Activated CD8-positive, alpha-beta T cell treated with anti-CD3 and anti-CD28 coated beads for 36 hours (primary cell): ENCODE measurements around the gene THPO. TPM values are rescaled to one million over a fixed set of nuclear protein-coding genes. Genes with fewer than 3 reads are reported as not detected.
A peak's percentile ranks its signal among the peaks of the same experiment; 100 is the strongest.
"Not testable (repeated sequence)": the region's sequence is repeated elsewhere in the genome, so short reads cannot be mapped to it uniquely, and the experiment has no call there.

Experiments
- ATAC-seq: fragments of 200-7000 bp; cut with Tn5 transposase; one replicate; pipeline ENCODE4 v1.10.0; 2021; ENCODE audit warnings: mild to moderate bottlenecking, moderate library complexity
- CTCF ChIA-PET: fragments of 350-600 bp; sonication (Branson Sonifier 250); formaldehyde crosslinking; loops from one replicate; lab custom pipeline; 2021; ENCODE audit warnings: antibody characterized with exemption; lab: Charles Lee
- POLR2A ChIA-PET: fragments of 350-600 bp; sonication (Branson Sonifier 250); formaldehyde crosslinking; loops from one replicate; lab custom pipeline; 2021; ENCODE audit warnings: antibody characterized with exemption; lab: Charles Lee
- DNase-seq: peaks from one replicate; pipeline ENCODE4 v3.0.0-alpha.2; 2020
- H3K27ac Mint-ChIP-seq: one replicate; pipeline ENCODE4 v1.8.0; 2021; ENCODE audit warnings: mild to moderate bottlenecking, mixed read lengths
- H3K27me3 Mint-ChIP-seq: one replicate; pipeline ENCODE4 v1.8.0; 2021; ENCODE audit warnings: mixed read lengths
- H3K36me3 Mint-ChIP-seq: one replicate; pipeline ENCODE4 v1.8.0; 2021; ENCODE audit warnings: low read depth, mixed read lengths
- H3K4me1 Mint-ChIP-seq: one replicate; pipeline ENCODE4 v1.8.0; 2021; ENCODE audit warnings: low read depth, mixed read lengths
- H3K4me3 Mint-ChIP-seq: one replicate; pipeline ENCODE4 v1.8.0; 2021; ENCODE audit warnings: mild to moderate bottlenecking, moderate library complexity, mixed read lengths
- H3K9me3 Mint-ChIP-seq: one replicate; pipeline ENCODE4 v1.8.0; 2021; ENCODE audit warnings: mixed read lengths
- intact Hi-C: fragments of 100-400 bp; cut with micrococcal nuclease; formaldehyde crosslinking; loops from one replicate; pipeline ENCODE4 v1.10.0; 2022
- total RNA-seq, 2 experiments: library from RNA; stranded (reverse); gene quantifications; one replicate each; pipeline ENCODE4 v1.2.3, GENCODE V29; 2021
- TF ChIP-seq, protein P1 (sequence below): fragments of 200-600 bp; IDR thresholded peaks from one replicate; pipeline ENCODE4 v1.8.0; 2022; ENCODE audit warnings: antibody characterized with exemption, mild to moderate bottlenecking

The THPO gene
- total RNA-seq, 2 experiments from 2014 or later = not detected

DNA sequence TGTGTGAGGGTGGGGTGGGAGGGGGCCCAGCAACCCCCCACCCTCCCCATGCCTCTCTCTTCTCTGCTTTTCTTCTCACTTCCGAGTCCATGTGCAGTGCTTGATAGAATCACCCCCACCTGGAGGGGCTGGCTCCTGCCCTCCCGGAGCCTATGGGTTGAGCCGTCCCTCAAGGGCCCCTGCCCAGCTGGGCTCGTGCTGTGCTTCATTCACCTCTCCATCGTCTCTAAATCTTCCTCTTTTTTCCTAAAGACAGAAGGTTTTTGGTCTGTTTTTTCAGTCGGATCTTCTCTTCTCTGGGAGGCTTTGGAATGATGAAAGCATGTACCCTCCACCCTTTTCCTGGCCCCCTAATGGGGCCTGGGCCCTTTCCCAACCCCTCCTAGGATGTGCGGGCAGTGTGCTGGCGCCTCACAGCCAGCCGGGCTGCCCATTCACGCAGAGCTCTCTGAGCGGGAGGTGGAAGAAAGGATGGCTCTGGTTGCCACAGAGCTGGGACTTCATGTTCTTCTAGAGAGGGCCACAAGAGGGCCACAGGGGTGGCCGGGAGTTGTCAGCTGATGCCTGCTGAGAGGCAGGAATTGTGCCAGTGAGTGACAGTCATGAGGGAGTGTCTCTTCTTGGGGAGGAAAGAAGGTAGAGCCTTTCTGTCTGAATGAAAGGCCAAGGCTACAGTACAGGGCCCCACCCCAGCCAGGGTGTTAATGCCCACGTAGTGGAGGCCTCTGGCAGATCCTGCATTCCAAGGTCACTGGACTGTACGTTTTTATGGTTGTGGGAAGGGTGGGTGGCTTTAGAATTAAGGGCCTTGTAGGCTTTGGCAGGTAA is 32.5 kb downstream of the THPO start:
- Mint-ChIP-seq H3K9me3 (no peaks in the 10 kb centered on the region), H3K27me3 (no peaks in the 10 kb centered on the region), H3K4me3 (no peak overlapping the region), H3K36me3 (no peaks in the 10 kb centered on the region), H3K27ac (no peak overlapping the region), H3K4me1 (peaks cover 3% of the 10 kb centered on the region)
- intact Hi-C loops = no loop called here
- TF ChIP-seq, protein P1, sequence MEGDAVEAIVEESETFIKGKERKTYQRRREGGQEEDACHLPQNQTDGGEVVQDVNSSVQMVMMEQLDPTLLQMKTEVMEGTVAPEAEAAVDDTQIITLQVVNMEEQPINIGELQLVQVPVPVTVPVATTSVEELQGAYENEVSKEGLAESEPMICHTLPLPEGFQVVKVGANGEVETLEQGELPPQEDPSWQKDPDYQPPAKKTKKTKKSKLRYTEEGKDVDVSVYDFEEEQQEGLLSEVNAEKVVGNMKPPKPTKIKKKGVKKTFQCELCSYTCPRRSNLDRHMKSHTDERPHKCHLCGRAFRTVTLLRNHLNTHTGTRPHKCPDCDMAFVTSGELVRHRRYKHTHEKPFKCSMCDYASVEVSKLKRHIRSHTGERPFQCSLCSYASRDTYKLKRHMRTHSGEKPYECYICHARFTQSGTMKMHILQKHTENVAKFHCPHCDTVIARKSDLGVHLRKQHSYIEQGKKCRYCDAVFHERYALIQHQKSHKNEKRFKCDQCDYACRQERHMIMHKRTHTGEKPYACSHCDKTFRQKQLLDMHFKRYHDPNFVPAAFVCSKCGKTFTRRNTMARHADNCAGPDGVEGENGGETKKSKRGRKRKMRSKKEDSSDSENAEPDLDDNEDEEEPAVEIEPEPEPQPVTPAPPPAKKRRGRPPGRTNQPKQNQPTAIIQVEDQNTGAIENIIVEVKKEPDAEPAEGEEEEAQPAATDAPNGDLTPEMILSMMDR = no peak
- ChIA-PET POLR2A (interaction anchor here (0.9 to 1.7 kb wide), 3 partner anchors 8 to 20 kb away, joined by 3 to 10 read pairs (median 5); partner anchors contain the start of genes CLCN2, FAM131A and POLR2H), CTCF (interaction anchor here (1.1 to 3.4 kb wide), 2 partner anchors 9 to 40 kb away, joined by 3 to 16 read pairs; no protein-coding TSS in a partner anchor)
- ATAC-seq (peak; percentile 55), DNase-seq (no peak)

DNA sequence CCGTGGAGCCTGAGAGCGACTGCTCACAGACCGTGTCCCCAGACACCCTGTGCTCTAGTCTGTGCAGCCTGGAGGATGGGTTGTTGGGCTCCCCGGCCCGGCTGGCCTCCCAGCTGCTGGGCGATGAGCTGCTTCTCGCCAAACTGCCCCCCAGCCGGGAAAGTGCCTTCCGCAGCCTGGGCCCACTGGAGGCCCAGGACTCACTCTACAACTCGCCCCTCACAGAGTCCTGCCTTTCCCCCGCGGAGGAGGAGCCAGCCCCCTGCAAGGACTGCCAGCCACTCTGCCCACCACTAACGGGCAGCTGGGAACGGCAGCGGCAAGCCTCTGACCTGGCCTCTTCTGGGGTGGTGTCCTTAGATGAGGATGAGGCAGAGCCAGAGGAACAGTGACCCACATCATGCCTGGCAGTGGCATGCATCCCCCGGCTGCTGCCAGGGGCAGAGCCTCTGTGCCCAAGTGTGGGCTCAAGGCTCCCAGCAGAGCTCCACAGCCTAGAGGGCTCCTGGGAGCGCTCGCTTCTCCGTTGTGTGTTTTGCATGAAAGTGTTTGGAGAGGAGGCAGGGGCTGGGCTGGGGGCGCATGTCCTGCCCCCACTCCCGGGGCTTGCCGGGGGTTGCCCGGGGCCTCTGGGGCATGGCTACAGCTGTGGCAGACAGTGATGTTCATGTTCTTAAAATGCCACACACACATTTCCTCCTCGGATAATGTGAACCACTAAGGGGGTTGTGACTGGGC is 33.3 kb downstream of the THPO start:
- ChIA-PET POLR2A (interaction anchor here (1.7 kb wide), 1 partner anchor 8 kb away, joined by 10 read pairs; the partner anchor contains the start of gene FAM131A), CTCF (interaction anchor here (1.1 to 3.4 kb wide), 2 partner anchors 10 to 39 kb away, joined by 3 to 16 read pairs; no protein-coding TSS in a partner anchor)
- Mint-ChIP-seq H3K27ac (no peak overlapping the region), H3K4me1 (peaks cover 4% of the 10 kb centered on the region), H3K9me3 (no peaks in the 10 kb centered on the region), H3K36me3 (no peaks in the 10 kb centered on the region), H3K4me3 (no peak overlapping the region), H3K27me3 (no peaks in the 10 kb centered on the region)
- DNase-seq (no peak), ATAC-seq (no peak)
- intact Hi-C loops = no loop called here
- TF ChIP-seq, protein P1 = no peak

GRCh38 chr3:184343200-184343876 is 34.7 kb downstream of the THPO start:
- no peaks in the 10 kb centered on the region for H3K27me3 Mint-ChIP-seq
- ChIA-PET POLR2A (interaction anchor here (1.1 kb wide), 1 partner anchor 27 kb away, joined by 3 read pairs; no protein-coding TSS in a partner anchor), CTCF (interaction anchor here (2.4 kb wide), 1 partner anchor 11 kb away, joined by 9 read pairs; no protein-coding TSS in a partner anchor)
- H3K9me3 Mint-ChIP-seq = no peaks in the 10 kb centered on the region
- TF ChIP-seq, protein P1 = no peak
- DNase-seq (no peak), ATAC-seq (no peak)
- no peaks in the 10 kb centered on the region for H3K36me3 Mint-ChIP-seq
- H3K4me1 Mint-ChIP-seq = peaks cover 4% of the 10 kb centered on the region
- H3K27ac Mint-ChIP-seq = no peak overlapping the region
- intact Hi-C loops = no loop called here
- H3K4me3 Mint-ChIP-seq = no peak overlapping the region

- Mint-ChIP-seq H3K27ac (no peak overlapping the region), H3K9me3 (no peaks in the 10 kb centered on the region), H3K4me1 (peaks cover 14% of the 10 kb centered on the region), H3K27me3 (no peaks in the 10 kb centered on the region), H3K4me3 (no peak overlapping the region), H3K36me3 (no peaks in the 10 kb centered on the region)
- ATAC-seq = no peak
- TF ChIP-seq, protein P1 = no peak
- ChIA-PET POLR2A (interaction anchor here (0.6 kb wide), 1 partner anchor 39 kb away, joined by 3 read pairs; no protein-coding TSS in a partner anchor), CTCF (interaction anchor here (2.4 kb wide), 1 partner anchor 13 kb away, joined by 9 read pairs; no protein-coding TSS in a partner anchor)
- DNase-seq = no peak
- intact Hi-C loops = no loop called here
These were observed 36.1 kb downstream of the THPO start for GRCh38 chr3:184341925-184342324.

GRCh38 chr3:184339451-184340135 is 38.4 kb downstream of the THPO start:
- POLR2A ChIA-PET = interaction anchor here (1.5 to 3.8 kb wide), 3 partner anchors 14 to 24 kb away, joined by 3 to 22 read pairs (median 8); partner anchors contain the start of gene EIF4G1
- H3K4me3 Mint-ChIP-seq, intact Hi-C loops, H3K27me3 Mint-ChIP-seq, H3K9me3 Mint-ChIP-seq, H3K36me3 Mint-ChIP-seq, H3K27ac Mint-ChIP-seq, ATAC-seq, DNase-seq: not testable (repeated sequence)
- H3K4me1 Mint-ChIP-seq = peaks cover 29% of the 10 kb centered on the region
- CTCF ChIA-PET = interaction anchor here (1.9 kb wide), 1 partner anchor 32 kb away, joined by 5 read pairs; no protein-coding TSS in a partner anchor
